ENCODE data around the gene RABGGTB.
"Not testable (repeated sequence)": the region's sequence is repeated elsewhere in the genome, so short reads cannot be mapped to it uniquely, and the experiment has no call there.

The RABGGTB gene

GRCh38 chr1:75796376-75797272 is 10.6 kb downstream of the RABGGTB start, which contains the start of gene MSH4:
MSH4 (plus strand) TSS chr1:75796882; CDS start chr1:75796986, 104 bp downstream.
- no peak for DNase-seq

- no peak for DNase-seq
Measured at GRCh38 chr1:75797273-75797588, 11.2 kb downstream of the RABGGTB start.

GRCh38 chr1:75797606-75798216 is 11.7 kb downstream of the RABGGTB start:
- no peak for DNase-seq

- not testable (repeated sequence) for DNase-seq
Measured at GRCh38 chr1:75801480-75801879, 15.4 kb downstream of the RABGGTB start.

GRCh38 chr1:75808921-75809320 is 22.9 kb downstream of the RABGGTB start:
- no peak for DNase-seq

GRCh38 chr1:75810113-75810512 is 24.1 kb downstream of the RABGGTB start:
- not testable (repeated sequence) for DNase-seq

- DNase-seq, result no peak
Measured at GRCh38 chr1:75811211-75811981, 25.3 kb downstream of the RABGGTB start.

- DNase-seq, result no peak
Measured at GRCh38 chr1:75812065-75812464, 26.0 kb downstream of the RABGGTB start.

GRCh38 chr1:75823596-75823995 is 37.5 kb downstream of the RABGGTB start:
- DNase-seq, result not testable (repeated sequence)

- DNase-seq, result no peak
Measured at GRCh38 chr1:75836528-75837100, 50.6 kb downstream of the RABGGTB start.

GRCh38 chr1:75838079-75838478 is 52.0 kb downstream of the RABGGTB start:
- no peak for DNase-seq

- DNase-seq, result no peak
Measured at GRCh38 chr1:75841421-75841820, 55.4 kb downstream of the RABGGTB start.

Measured in SHP77 (cell line).